GM19452 (cell line): ENCODE results near the gene CLPTM1L.
"Not testable (repeated sequence)": the region's sequence is repeated elsewhere in the genome, so short reads cannot be mapped to it uniquely, and the experiment has no call there.

Source experiments
- ATAC-seq: cut with Tn5 transposase; IDR thresholded peaks from one replicate; pipeline ENCODE4 v1.9.1; 2021; ENCODE audit not compliant: unreplicated experiment

The CLPTM1L gene

DNA sequence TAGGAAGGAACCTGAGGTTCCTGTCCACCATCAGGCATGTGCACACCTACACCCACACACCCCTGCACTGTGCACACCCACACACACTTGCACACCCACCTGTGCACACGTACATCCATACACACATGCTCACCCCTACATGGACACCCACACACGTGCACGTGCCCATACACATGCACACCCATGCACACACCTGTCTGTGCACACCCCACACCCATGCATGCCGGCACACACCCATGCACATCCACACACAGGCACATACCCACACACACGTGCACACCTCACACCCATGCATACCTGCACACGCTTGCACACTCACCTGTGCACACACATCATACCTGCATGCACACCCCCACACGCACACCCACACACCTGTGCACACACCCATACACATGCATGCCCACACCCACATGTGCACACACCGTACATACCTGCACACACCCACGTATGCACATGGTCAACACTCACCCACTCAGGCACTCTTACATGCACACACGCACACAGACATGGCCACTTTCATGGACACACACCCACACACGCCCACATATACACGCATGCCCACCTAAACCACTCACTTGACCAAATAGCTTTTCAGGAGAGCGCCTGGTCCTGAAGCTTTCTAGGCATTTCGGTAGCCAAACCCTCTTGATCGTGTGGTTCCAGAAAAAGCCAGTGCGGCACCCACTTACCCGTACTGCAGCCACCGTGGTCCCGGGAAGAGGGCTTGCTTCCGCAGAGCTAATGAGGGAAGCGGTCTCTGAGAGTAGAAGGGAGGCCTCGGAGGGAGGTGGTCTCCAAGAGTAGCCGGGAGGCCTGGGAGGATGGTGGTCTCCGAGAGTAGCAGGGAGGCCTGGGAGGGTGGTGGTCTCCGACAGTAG is 36.7 kb upstream of the CLPTM1L start:
- no peak for ATAC-seq

DNA sequence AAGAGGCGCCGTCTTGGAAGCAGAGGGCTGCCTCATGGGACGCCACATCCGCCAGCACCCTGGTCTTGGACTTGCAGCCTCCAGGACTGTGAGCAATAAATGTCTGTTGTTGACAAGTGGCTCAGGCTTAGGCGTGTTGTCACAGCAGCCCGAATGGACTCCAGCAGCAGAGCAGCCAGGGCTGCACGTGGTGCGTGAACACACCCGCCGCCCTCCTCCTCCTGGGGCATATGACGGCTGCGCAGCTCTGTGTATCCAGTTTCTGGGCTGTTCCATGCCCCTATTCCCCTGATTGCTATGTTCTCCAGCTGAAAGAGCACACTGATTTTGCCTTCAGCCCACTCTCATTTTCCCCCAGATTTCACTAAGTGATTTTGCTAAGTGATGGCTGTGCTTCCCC is 36.0 kb upstream of the CLPTM1L start:
- no peak for ATAC-seq

DNA sequence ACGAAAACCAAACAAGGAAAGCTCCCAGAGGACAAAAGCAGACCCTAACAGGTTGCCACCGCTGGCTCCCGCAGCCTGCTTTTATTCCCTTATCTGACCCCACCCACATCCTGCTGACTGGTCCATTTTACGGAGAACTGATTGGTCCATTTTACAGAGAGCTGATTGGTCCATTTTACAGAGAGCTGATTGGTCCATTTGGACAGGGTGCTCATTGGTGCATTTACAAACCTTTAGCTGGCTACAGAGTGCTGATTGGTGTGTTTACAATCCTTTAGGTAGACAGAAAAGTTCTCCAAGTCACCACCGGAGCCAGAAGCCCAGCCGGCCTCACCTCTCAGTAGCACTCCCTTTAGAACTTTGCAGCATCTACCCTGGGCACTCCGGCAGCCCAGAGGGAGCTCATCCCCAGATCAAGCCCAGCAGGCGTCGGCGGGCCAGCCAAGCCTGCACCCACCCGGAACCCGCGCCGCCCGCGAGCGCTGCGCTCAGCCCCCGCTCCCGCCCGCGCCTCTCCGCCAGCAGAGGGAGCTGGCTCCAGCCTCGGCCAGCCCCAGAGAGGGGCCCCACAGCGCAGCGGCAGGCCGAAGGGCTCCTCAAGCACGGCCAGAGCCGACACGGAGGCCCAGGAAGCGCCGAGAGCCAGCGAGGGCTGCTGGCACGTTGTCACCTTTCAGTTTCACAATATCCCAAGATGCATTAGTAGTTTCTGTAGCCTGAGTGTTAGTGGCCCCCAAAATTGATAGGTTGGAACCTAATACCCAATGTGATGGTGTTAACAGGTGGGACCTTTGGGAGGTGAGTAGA is 35.3 kb upstream of the CLPTM1L start:
- peak; percentile 86 for ATAC-seq

DNA sequence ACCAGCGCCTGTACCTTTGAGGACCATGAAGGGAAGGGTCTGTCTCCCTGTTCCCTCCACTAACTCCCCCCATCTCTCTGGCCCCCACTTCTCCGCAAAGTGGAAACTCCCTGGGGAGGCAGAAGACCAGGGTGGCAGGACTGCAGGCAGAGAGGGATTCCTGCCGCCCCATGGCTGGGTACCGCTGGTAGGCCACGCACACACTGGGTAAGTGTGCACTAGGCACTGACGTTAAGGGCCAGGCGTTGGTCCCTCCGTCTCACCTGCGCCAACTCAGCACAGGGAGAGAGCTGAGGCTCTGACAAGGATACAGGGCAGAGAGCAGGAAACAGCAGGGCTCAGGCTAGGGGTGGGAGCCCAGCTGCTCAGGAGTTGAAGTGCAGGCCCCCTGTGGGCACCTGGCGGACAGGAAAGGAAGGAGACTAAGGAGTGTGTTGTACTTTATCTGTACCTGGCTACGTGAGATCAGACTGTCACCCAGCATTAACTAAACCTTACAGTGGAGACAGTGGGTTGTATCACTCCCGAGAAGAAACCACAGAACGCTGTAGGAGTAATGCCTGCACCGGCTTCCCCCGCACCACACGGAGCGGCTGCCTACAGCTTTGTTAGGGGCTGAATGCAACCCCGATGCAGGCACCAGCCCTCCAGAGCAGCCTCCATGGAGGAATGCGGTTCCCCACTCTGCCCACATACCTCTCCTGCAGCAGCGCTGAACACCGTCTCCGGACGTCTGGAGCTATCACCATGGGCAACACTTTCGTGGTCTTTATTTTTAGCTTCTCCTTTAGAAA is 34.2 kb upstream of the CLPTM1L start:
- no peak for ATAC-seq

DNA sequence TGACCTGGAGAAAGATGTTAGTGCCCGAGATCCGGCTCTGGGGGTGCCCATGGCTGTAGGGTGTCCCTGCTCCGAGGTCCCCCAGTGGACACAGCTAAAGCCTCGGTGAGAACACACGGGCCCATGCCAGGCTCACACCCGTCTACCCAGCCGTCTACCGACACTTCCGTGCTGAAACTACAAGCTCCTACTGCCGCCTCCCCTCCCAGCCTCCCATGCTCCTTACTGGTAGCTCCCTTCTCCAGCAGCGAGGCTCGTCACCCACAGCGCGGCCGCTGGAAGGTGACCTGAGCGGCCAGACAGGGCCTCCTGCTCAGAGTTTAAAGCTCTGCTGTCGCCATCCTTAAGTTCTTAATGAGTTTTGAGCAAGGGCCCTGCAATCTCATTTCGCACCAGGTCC is 33.2 kb upstream of the CLPTM1L start:
- no peak for ATAC-seq

DNA sequence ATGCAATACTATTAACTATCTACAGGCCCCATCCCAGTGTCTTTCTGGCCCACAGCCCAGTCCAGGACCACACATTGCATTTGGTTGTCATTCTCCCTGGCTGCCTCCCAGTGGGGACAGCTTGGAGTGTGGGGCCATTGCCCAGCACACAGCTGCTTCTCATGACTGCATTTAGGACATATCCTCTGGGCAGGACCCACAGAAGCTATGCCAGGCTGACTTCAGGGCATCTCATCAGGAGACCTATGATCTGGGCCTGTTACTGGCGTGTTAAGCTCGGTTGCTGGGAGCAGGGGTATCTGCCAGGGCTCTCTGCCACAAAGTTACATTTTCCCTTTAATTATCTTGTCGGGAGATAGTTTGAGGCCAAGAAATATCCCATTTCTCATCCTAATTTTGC is 32.1 kb upstream of the CLPTM1L start:
- no peak for ATAC-seq

DNA sequence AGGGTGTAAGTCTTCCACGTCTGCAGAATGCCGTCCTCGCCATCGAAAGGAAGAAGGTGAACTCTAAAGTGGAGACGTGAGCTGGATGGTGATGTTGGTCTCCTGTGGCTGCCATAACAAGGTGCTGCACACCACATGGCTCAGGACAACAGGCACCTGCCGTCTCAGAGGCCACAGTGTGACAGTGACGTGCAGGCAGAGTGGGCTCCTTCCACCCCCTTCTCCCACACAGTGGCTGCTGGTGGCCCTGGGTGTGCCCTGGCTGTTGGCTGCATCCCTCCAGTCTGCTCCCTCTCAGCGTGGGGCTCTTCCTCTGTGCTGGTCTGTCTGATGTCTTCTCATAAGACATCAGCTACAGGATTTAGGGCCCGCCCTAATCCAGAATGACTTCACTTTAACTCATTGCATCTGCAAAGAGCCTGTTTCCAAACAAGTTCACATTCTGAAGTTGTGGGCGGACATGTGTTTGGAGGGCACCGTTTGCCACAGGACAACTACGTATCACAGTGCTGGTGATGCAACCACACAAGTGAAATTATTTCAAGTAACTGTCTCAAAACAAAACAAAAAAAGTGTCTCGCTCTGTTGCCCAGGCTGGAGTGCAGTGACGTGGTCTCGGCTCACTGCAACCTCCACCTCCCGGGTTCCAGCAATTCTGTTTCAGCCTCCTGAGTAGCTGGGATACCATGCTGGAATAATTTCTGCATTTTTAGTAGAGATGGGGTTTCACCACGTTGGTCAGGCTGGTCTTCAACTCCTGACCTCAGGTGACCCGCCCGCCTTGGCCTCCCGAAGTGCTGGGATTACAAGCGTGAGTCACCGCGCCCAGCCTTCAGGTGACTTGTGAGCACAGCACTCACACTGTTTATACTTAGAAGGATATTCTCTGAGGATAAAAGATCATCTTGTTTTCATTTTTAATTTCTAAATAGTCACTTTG is 31.2 kb upstream of the CLPTM1L start:
- no peak for ATAC-seq

DNA sequence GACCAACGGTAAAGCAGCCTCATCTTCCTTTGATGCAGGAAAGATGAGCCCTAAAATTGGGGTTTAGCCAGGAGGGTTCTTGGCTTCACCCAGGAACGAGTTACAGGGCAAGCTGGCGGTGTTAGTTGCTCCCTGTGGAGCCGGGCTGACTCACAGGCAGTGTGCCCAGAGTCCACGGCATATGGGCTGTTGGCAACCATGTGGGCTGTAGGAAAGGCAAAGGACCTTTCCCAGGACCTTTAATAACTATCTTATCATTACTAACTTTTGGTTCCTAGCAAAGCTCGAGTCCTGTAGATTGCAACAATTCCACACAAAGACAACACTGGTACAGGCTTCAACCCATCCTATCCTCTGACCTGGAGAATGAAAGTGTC is 29.8 kb upstream of the CLPTM1L start:
- no peak for ATAC-seq

DNA sequence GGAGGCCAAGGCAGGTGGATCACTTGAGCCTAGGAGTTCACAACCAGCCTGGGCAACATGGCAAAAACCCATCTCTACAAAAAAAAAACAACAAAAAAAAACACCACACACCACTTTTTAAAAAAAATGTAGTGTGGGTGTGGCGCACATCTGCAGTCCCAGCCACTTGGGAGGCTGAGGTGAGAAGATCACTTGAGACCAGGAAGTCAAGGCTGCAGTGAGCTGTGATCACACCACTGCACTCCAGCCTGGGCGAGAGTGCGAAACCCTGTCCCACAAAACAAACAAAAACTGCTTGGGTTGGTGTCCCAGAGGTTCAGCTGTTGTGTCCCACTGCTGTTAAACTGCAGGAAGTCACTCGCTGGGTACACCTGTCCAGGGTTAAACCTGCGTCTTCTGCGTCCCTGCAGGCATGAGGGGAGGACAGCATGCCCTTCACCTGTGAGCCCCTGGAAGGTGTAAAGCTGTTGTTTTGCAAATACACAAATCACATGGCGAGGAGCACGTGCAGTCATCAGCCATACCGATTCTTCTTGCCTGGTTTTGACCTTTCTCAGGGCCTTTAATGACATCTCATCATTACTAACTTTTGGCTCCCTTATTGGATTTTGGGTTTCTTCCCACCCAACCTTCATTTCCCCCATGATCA is 29.3 kb upstream of the CLPTM1L start:
- ATAC-seq = no peak

DNA sequence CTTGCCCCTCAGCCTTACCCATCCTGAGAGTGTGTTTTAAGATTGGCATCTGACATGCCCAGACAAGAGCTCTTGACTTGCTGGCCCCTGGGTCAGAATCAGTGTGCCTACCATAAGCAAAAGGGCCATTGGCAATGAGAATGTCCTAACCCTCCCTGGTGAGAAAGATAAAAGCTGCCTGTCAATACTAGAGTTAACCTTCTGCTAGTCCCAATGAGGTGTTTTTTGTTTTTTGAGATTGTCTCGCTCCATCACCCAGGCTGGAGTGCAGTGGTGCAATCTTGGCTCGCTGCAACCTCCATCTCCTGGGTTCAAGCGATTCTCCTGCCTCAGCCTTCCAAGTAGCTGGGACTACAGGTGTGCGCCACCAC is 27.1 kb upstream of the CLPTM1L start:
- not testable (repeated sequence) for ATAC-seq

DNA sequence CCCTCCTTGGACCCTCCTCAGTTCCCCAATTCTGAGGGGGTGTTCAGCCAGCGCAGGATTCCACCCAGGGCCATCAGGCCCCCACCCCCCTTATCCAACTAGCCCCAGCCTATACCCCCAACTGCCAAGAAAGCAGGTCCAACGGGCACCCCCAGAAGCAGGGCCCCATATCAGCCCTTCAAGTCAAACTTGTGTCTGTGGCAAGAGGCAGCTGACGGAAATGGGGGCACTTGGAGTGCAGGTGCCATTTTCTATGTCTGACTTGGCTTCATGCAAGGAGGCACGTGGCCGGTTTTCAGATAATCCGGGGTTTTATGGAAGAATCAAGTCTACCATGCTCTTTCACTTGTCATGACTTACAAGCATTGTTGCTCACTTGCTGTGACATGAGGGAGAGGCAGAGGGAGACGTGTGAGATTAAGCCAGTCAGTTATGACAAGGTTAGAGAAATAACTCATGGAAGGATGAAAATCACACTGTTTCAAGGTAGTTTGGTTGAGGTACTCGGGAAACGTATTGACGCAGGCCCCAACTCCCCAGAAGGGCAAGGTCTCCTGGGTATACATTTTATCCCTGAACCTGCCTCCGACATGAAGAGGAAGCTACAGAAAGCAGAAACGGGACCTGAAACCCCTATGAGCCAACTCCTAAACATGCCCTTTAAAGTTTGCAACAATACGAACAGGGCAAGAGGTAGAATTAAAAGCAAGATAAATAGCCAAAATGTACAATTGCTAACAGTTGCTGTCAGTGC is 26.5 kb upstream of the CLPTM1L start:
- no peak for ATAC-seq

DNA sequence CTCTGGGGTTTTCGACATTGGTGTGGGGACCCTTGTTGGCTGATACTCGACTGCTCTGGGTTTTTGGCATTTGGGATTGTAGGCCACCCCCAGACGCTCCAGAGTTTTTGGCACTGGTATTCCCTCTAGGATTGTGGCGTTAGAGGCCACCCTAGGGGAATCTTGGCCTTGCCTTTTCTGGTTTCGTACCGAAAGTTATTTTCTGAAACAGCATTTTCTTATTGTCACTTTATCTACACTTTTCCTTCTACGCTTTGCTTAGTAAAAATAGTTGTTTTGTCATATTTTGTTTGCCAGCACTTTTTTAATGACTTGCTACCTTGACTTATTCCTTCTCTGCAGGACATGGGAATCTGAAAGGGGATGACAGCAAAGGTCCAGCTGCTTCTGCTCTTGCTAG is 25.1 kb upstream of the CLPTM1L start:
- ATAC-seq = no peak

DNA sequence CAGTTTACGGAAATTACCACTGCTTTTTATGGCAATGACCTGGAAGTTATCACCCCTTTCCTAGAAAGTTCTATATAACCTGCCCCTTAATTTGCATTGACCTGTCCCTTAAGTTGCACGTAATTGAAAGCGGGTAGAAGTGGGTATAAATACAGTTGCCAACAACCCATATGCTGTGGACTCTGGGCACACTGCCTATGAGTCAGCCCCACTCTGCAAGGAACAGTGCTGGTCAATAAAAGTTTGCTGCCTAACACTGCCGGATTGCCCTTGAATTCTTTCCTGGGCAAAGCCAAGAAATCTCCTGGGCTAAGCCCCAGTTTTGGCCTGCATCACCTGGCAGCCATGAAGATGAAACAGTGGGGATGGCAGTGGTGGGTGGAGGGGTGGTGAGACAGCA is 23.9 kb upstream of the CLPTM1L start:
- ATAC-seq = no peak

DNA sequence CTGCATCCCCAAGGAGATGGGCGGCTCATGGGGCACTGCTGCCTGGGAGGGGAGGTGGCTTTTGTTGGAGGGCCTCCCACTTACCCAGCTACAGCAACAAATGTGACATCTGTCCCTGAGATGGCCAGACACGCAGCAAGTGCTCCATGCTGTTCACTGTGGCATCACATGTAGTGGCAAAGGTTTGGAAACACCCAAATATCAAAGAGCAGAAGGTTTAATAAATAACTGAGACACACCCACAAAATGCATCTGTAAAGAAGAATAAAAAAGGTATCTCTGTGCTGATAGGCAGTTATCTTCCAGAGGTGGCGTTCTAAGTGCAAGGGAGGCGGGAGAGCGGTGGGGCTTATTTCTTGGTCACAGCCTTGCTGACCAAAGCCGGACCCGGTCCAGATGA is 23.3 kb upstream of the CLPTM1L start:
- ATAC-seq = no peak

DNA sequence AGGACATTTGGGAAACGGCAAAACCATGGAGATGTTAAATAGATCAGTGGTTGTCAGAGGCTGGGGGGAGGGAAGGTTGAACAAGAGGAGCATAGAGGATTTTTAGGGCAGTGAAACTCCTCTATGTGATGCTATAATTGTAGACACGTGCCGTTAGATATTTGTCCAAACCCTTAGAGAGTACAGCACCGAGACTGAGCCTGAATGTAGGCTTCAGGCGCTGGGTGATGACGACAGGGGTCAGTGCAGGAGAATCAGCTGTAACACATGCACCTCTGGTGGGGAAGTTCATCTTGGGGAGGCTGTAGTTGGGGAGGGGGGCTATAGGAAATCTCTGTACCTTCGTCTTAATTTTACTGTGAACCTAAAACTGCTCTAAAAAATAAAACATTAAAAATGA is 22.2 kb upstream of the CLPTM1L start:
- no peak for ATAC-seq

DNA sequence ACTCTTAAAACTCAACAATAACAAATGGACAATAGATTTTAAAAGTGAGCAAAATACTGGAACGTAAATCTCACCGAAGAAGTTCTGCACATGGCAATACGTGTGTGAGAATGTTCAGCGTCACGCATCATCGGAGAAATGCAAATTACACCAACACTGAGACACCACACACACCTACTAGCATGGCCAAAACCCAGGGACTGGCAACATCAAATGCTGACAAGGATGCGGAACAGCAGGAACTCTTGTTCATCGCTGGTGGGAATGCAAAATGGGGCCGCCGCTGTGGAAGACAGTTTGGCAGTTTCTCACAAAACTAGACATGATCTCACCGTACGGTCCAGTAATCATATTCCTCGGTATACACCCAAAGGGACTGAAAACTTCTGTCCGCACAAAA is 21.6 kb upstream of the CLPTM1L start:
- no peak for ATAC-seq

DNA sequence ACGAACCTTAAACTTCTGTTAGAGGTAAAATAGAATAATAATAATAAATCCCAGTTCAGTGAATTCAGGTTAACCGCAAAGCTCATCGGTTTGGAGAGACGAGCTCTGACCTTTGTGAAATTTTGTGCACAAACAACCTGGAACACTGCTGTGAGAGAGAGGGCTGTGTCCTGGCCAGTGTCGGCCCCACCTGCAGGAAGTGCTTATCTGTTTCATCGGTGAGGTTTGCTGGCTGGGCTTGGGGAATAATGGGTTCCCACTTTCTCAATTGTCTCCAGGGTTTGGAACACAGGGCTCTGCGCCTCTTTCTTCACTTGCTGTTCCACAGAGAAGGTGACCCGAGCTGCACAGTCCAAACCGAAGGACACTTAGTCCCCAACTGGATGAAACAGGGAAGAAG is 19.3 kb upstream of the CLPTM1L start:
- ATAC-seq = no peak

DNA sequence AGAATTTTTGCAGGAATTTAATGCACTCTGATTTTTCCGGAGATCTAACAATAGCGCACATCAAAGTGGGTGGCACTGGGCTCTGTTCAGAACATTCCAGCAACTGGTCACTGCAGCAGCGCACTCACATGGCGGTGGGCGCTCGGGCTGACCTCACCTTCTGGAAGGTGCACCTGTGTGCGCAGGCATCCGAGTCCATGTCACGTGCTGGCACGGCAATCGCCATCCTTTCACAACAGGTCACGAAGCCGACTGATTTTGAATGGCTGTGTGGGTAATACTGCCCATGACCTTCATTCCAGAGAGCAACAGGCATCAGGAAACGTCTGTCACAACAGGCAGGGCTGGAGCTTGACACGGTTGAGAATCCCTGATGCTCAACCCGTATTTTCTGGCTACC is 18.7 kb upstream of the CLPTM1L start:
- ATAC-seq = no peak

DNA sequence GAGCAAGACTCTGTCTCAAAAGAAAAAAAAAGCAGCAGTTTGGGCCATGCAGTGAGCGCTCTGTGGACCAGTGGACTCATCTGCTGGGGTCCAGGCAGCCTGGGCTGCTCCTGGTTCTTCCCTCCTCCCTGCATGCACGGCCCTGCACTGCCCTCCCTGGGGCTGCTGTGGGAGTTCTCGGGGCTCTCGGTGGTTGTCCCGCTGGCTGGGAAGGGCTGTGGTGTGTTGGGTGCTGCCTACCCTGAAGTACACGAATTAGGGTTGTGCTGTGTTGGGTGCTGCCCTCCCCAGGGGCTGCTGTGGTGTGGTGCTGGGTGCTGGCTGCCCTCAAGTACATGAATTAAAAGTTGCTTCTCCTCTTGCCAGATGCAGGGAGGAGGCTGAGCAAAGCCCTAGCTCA is 18.3 kb upstream of the CLPTM1L start:
- ATAC-seq = no peak
